Thyroid gland (tissue), 4 donors: Measurements from ENCODE around the gene RUFY2.

Source experiments
- POLR2A ChIP-seq, 2 donors: fragments of 450-650 bp; IDR thresholded peaks; one replicate each; pipeline ENCODE4 v1.6.1; 2017; ENCODE audit warnings: antibody characterized with exemption in 2 of 2, mild to moderate bottlenecking in 2 of 2, moderate library complexity in 1 of 2
- TF ChIP-seq, protein P1 (sequence below), 6 experiments: fragments of 200-600 bp in 3 of 6; fragments of 450-650 bp in 3 of 6; sonication (generic) in 3 of 6; IDR thresholded peaks; one replicate each; pipeline ENCODE4 v1.5.1; 2016 to 2019; ENCODE audit warnings: antibody characterized with exemption in 6 of 6, mild to moderate bottlenecking in 2 of 6, inconsistent platforms in 1 of 6, moderate library complexity in 1 of 6

- TF ChIP-seq, protein P1, sequence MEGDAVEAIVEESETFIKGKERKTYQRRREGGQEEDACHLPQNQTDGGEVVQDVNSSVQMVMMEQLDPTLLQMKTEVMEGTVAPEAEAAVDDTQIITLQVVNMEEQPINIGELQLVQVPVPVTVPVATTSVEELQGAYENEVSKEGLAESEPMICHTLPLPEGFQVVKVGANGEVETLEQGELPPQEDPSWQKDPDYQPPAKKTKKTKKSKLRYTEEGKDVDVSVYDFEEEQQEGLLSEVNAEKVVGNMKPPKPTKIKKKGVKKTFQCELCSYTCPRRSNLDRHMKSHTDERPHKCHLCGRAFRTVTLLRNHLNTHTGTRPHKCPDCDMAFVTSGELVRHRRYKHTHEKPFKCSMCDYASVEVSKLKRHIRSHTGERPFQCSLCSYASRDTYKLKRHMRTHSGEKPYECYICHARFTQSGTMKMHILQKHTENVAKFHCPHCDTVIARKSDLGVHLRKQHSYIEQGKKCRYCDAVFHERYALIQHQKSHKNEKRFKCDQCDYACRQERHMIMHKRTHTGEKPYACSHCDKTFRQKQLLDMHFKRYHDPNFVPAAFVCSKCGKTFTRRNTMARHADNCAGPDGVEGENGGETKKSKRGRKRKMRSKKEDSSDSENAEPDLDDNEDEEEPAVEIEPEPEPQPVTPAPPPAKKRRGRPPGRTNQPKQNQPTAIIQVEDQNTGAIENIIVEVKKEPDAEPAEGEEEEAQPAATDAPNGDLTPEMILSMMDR (IDR thresholded peaks at IDR 0.05), result no peak
- TF ChIP-seq POLR2A (IDR thresholded peaks at IDR 0.05), result no peak
Measured at GRCh38 chr10:68446179-68446578, 39.1 kb upstream of the RUFY2 start.
